NCI-H748 (cell line): ENCODE data around the gene ZNF121.
"Not testable (repeated sequence)": the region's sequence is repeated elsewhere in the genome, so short reads cannot be mapped to it uniquely, and the experiment has no call there.

Source experiments
- DNase-seq: peaks from one replicate; lab custom pipeline; 2025; ENCODE audit not compliant: unreplicated experiment; lab: John Stamatoyannopoulos, UW

Gene ZNF121

GRCh38 chr19:9584073-9584833 is at the start of gene ZNF121:
TSS of gene ZNF121 (minus strand) at chr19:9584504. CDS start at chr19:9568097, 16,407 bp downstream.
- peak; percentile 87 for DNase-seq

- no peak for DNase-seq
These were observed 43.6 kb upstream of the ZNF121 start for GRCh38 chr19:9627856-9628255.

GRCh38 chr19:9622531-9622930 is 38.2 kb upstream of the ZNF121 start:
- DNase-seq, result no peak

- DNase-seq, result peak; percentile 88
These were observed 37.1 kb upstream of the ZNF121 start, which contains the start of gene ZNF561 for GRCh38 chr19:9621156-9622037. TSS of gene ZNF561 (minus strand) at chr19:9621232. CDS start at chr19:9619456, 1,776 bp downstream.

- no peak for DNase-seq
These were observed 36.5 kb upstream of the ZNF121 start for GRCh38 chr19:9620842-9621155.

- DNase-seq, result no peak
These were observed 31.5 kb upstream of the ZNF121 start for GRCh38 chr19:9615844-9616243.

GRCh38 chr19:9610484-9611113 is 26.3 kb upstream of the ZNF121 start:
- DNase-seq, result no peak

- DNase-seq, result no peak
These were observed 24.6 kb upstream of the ZNF121 start for GRCh38 chr19:9608912-9609311.

- DNase-seq, result no peak
These were observed 12.7 kb upstream of the ZNF121 start for GRCh38 chr19:9597027-9597426.

- peak; percentile 75 for DNase-seq
These were observed 2.5 kb upstream of the ZNF121 start for GRCh38 chr19:9586764-9587163.

- DNase-seq, result not testable (repeated sequence)
These were observed 2.1 kb downstream of the ZNF121 start for GRCh38 chr19:9582081-9582725.

GRCh38 chr19:9580728-9581127 is 3.6 kb downstream of the ZNF121 start:
- DNase-seq, result no peak

- no peak for DNase-seq
These were observed 14.0 kb downstream of the ZNF121 start for GRCh38 chr19:9570255-9570654.

GRCh38 chr19:9566729-9567128 is 17.6 kb downstream of the ZNF121 start:
- no peak for DNase-seq

GRCh38 chr19:9565900-9566705 is 18.2 kb downstream of the ZNF121 start:
- DNase-seq, result peak; percentile 15

- DNase-seq, result no peak
These were observed 31.6 kb downstream of the ZNF121 start for GRCh38 chr19:9552536-9553274.

- DNase-seq, result no peak
These were observed 36.4 kb downstream of the ZNF121 start for GRCh38 chr19:9547870-9548269.

GRCh38 chr19:9541281-9541680 is 43.0 kb downstream of the ZNF121 start:
- DNase-seq, result not testable (repeated sequence)

GRCh38 chr19:9539921-9540320 is 44.4 kb downstream of the ZNF121 start:
- not testable (repeated sequence) for DNase-seq

- DNase-seq, result not testable (repeated sequence)
These were observed 45.1 kb downstream of the ZNF121 start for GRCh38 chr19:9539201-9539600.
